ENCODE data around the gene ANXA10.

ANXA10 gene

DNA sequence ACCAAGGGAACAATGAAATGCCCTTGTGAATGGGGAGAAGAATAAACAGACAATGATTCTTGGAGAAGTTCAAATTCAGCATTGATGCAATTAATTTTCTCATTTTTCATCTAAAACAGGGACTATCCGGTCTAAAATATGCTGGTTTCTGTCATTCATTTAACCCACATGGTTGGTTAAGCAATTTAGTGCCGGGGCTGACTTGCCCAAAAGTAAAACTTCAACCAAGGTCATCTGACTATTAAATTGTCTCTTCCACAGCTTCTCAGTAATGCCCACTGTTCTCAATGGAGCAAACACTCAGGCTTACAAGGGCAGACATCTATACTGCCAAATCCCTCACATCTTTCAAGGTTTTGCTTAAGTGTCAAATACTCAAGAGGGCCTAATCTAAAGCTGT lies 51.3 kb downstream of the ANXA10 start:
- TF ChIP-seq, protein P1, sequence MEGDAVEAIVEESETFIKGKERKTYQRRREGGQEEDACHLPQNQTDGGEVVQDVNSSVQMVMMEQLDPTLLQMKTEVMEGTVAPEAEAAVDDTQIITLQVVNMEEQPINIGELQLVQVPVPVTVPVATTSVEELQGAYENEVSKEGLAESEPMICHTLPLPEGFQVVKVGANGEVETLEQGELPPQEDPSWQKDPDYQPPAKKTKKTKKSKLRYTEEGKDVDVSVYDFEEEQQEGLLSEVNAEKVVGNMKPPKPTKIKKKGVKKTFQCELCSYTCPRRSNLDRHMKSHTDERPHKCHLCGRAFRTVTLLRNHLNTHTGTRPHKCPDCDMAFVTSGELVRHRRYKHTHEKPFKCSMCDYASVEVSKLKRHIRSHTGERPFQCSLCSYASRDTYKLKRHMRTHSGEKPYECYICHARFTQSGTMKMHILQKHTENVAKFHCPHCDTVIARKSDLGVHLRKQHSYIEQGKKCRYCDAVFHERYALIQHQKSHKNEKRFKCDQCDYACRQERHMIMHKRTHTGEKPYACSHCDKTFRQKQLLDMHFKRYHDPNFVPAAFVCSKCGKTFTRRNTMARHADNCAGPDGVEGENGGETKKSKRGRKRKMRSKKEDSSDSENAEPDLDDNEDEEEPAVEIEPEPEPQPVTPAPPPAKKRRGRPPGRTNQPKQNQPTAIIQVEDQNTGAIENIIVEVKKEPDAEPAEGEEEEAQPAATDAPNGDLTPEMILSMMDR (conservative IDR thresholded peaks at IDR 0.05), result no peak
- H3K27ac ChIP-seq, result no peak overlapping the region

DNA sequence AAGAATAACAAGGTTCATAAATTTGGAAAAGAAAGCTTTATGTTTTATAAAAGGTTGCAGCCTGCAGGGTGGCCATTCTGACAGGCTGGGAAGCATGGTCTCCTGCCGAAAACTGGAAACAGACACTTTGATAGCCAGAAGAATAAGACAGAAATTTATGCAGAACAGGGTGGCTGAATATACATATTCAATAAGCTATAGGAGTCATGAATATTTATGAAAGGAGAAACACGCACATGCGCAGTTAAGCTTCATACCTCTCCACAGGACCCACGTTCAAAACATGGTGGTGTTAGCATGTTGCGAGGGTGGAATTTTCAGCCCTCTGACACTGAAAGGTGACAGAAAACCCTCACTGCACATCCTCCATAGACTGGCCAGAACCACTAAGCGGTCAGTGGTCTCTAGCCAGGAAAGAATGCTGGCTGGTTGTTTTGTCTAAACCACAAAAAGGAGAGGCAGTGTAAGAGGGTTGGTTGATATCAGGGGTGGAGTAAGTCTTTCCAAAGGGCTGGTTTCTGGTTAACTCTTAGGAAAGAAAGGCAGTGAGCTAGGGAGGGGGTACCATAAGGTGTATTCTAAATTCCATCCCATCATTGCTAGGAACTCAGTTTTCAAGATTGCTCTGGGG lies 58.2 kb downstream of the ANXA10 start:
- no peak for TF ChIP-seq ZFX (IDR thresholded peaks at IDR 0.05)
- TF ChIP-seq, protein P1 (conservative IDR thresholded peaks at IDR 0.05), result no peak
- no peak overlapping the region for H3K27ac ChIP-seq

DNA sequence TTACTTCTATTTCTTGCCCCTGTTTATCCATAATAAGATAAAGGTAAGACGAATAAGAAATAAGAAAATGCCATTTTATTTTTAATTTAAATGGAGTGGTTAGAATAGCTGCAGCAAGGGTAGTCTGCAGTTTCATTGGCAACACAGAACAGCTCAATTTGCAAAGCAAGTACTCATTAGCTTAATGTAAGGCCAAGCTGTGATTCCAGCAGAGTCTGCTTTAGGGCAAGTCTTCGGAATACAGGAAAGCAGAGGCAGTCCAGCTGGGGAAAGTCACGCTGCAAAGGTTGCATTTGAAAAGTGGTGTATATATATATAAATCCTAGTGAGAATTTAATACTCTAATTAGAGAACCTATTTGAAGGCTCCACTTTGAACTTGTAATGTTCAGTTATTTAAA lies 59.0 kb downstream of the ANXA10 start:
- TF ChIP-seq ZFX (IDR thresholded peaks at IDR 0.05), result no peak
- TF ChIP-seq, protein P1 (conservative IDR thresholded peaks at IDR 0.05), result no peak
- H3K27ac ChIP-seq, result no peak overlapping the region

DNA sequence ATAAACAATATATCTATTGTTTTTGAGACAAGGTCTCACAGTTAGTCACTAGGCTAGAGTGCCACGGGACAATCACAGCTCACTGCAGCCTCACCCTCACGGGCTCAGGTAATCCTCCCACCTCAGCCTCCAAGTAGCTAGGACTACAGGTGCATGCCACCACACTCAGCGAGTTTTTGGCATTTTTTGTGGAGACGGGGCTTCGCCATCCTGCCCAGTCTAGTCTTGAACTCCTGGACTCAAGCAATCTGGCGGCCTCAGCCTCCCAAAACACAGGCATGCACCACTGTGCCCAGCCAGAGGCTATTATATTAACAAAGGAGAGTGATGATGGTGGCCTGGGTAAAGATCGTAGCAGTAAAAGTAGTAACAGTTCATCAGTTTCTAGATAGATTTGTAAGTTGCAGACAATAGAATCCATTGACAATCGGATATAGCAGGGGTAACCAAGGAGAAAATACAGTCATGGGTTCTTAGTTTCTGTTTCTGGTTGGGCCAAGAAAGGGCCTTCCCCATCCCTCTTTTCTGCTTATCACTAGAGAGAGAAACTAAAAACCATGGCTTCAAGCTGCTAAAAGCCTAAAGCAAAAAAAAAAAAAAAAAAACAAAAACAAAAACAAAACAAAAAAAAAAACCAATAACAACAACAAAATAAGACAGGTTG lies 60.6 kb downstream of the ANXA10 start:
- no peak overlapping the region for H3K27ac ChIP-seq
- TF ChIP-seq, protein P1 (conservative IDR thresholded peaks at IDR 0.05), result no peak
- TF ChIP-seq ZFX (IDR thresholded peaks at IDR 0.05), result no peak

DNA sequence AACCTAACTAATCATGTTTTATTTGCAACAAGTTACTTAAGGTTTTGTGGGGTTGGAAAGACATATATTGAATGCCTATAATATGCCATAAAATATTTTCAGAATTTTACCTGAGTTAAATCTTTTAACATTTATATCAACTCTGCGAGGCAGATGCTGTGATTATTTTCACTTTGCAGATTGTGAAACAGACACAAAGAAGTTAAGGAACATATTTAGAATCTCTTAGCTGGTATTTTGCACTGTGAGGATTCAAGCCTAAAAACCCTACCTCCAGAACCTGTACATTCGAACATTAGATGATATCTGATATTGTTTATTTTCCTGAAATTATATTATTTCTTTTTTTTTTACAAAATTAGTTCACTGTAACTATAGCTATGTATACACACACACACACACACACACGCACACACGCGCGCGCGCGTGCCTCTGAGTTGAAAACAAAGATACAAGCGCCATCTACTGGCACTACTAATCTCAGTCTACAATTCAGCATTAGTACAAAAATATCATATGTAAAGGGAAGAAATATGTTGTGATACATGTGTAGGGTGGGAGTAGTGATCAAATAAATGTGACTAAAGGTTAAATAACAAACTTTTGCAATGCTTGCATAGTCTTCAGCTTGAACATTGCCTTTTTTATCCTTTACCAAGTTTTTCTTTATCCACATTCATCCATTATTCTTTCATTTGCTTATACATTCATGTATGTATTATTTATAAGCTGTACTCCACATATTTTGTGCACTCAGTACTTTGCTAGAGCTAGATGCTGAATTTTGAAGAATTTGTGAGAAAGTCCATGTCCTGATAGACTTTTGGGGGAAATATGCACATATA lies 61.5 kb downstream of the ANXA10 start:
- TF ChIP-seq, protein P1 (conservative IDR thresholded peaks at IDR 0.05), result peak; percentile 83
- no peak for TF ChIP-seq ZFX (IDR thresholded peaks at IDR 0.05)

DNA sequence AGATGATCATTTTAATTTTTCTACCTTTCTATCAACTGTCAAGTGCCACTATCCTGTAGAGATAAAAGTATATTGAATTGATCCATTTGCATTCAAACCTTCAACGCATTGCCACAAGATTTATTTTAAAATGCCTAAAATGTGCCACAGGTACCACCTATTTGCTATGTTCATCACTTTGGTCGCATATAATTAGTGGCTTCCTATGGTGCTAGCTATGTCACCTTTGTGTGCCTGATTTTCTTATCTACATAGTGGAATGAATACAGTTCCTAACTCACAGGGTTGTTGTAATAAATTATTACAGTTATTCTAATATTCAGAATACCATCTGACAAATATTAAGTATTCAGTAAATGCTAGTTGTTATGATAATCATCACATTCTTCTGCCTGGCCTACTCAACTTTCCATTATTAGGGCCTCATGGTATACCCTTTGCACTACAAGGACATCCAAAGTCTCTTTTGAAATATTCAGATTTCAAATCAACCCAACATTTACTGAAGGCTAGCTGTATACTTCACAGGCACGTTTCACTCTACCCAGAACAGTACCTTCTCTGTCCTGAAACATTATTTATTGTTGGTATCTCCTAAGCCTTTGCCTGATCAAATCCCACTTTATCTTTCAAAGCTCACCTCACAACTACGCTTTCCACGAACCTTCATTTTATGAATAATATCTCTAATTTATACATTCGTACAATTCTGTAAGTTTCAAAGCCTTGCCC lies 62.4 kb downstream of the ANXA10 start:
- TF ChIP-seq ZFX (IDR thresholded peaks at IDR 0.05), result no peak
- TF ChIP-seq, protein P1 (conservative IDR thresholded peaks at IDR 0.05), result no peak
- no peak overlapping the region for H3K27ac ChIP-seq

More for the DNA sequence above, 61.5 kb downstream of the ANXA10 start:
- no peak overlapping the region for H3K27ac ChIP-seq
